ENCODE data around the gene CYB561D2.

Gene CYB561D2

GRCh38 chr3:50321336-50322114, 29.1 kb upstream of the CYB561D2 start:
- peak; percentile 68 for DNase-seq (ENCODE audit: extremely low read depth, low read depth)
- peak; percentile 32 for TF ChIP-seq CTCF (IDR thresholded peaks at IDR 0.05; ENCODE audit: low read depth, low read length)

GRCh38 chr3:50322115-50322385, 28.6 kb upstream of the CYB561D2 start:
- no peak for DNase-seq (ENCODE audit: extremely low read depth, low read depth)

GRCh38 chr3:50322386-50323091, 28.1 kb upstream of the CYB561D2 start, which contains the start of gene HYAL2:
Gene HYAL2 (minus strand): TSS chr3:50322745. CDS start chr3:50320489, 2,256 bp downstream.
- no peak for DNase-seq (ENCODE audit: extremely low read depth, low read depth)

More at GRCh38 chr3:50322115-50322385, 28.6 kb upstream of the CYB561D2 start:
- no peak; the same call in 1 of the 2 replicates for TF ChIP-seq CTCF (IDR thresholded peaks at IDR 0.05; ENCODE audit: low read depth, low read length)

GRCh38 chr3:50323092-50323600, 27.5 kb upstream of the CYB561D2 start:
- TF ChIP-seq CTCF (IDR thresholded peaks at IDR 0.05; ENCODE audit: low read depth, low read length): no peak
- no peak for DNase-seq (ENCODE audit: extremely low read depth, low read depth)

More at GRCh38 chr3:50322386-50323091, 28.1 kb upstream of the CYB561D2 start, which contains the start of gene HYAL2:
- no peak for TF ChIP-seq CTCF (IDR thresholded peaks at IDR 0.05; ENCODE audit: low read depth, low read length)

- DNase-seq (ENCODE audit: extremely low read depth, low read depth): no peak
- no peak for TF ChIP-seq CTCF (IDR thresholded peaks at IDR 0.05; ENCODE audit: low read depth, low read length)
These were observed 27.0 kb upstream of the CYB561D2 start for GRCh38 chr3:50323614-50324199.

- TF ChIP-seq CTCF (IDR thresholded peaks at IDR 0.05; ENCODE audit: low read depth, low read length): peak; percentile 88
- DNase-seq (ENCODE audit: extremely low read depth, low read depth): no peak
These were observed 26.1 kb upstream of the CYB561D2 start for GRCh38 chr3:50324351-50325112.
